ENCODE measurements around the gene EFNA1. TPM values are rescaled to one million over a fixed set of nuclear protein-coding genes. Genes with fewer than 3 reads are reported as not detected.
A peak's percentile ranks its signal among the peaks of the same experiment; 100 is the strongest.

Gene EFNA1
- total and polyA plus RNA-seq, 10 donors = 3.7 to 19.4 (median 9.1) TPM

GRCh38 chr1:155182052-155182550, 54.4 kb downstream of the EFNA1 start:
- no peaks in the 10 kb centered on the region for H3K9me3 ChIP-seq
- 90 to 95% (median 92%) methylated on average over 7 of the region's 7 CpGs for WGBS, 5 donors
- TF ChIP-seq POLR2A (IDR thresholded peaks at IDR 0.05) (no peak), CTCF (IDR thresholded peaks at IDR 0.05 in 8 of 11, conservative IDR thresholded peaks at IDR 0.05 in 3 of 11) (no peak), POLR2AphosphoS5 (IDR thresholded peaks at IDR 0.05) (no peak)
- H3K4me3 ChIP-seq = no peak overlapping the region
- H3K27me3 ChIP-seq (replicated peaks in 1 of 7) = no peaks in the 10 kb centered on the region
- H3K27ac ChIP-seq = no peak overlapping the region
- DNase-seq = no peak
- H3K4me1 ChIP-seq = peaks cover 9 to 55% (median 30%) of the 10 kb centered on the region in 6 donors
- H3K36me3 ChIP-seq = peaks cover 0 to 23% (median 0%) of the 10 kb centered on the region in 6 donors
- intact Hi-C loops (cut with DNase I; ENCODE audit: low total_unique reads) = no loop called here

GRCh38 chr1:155183775-155184221, 56.1 kb downstream of the EFNA1 start:
- Histone ChIP-seq H3K4me3 (no peak overlapping the region), H3K27me3 (replicated peaks in 1 of 7) (no peaks in the 10 kb centered on the region), H3K36me3 (peaks cover 0 to 16% (median 0%) of the 10 kb centered on the region in 6 donors), H3K27ac (peak overlapping the region in 3 of 8 donors; percentile 73 to 82 (median 74)), H3K4me1 (peaks cover 9 to 42% (median 27%) of the 10 kb centered on the region in 6 donors), H3K9me3 (no peaks in the 10 kb centered on the region)
- TF ChIP-seq POLR2AphosphoS5 (IDR thresholded peaks at IDR 0.05) (peak; percentile 54 to 75 (median 54)), POLR2A (IDR thresholded peaks at IDR 0.05) (no peak)
- DNase-seq = no peak
- 76 to 91% (median 77%) methylated on average over 17 to 20 of the region's 20 CpGs for WGBS, 5 donors
- intact Hi-C loops (cut with DNase I; ENCODE audit: low total_unique reads) = no loop called here

- H3K27ac ChIP-seq = peak overlapping the region in 5 of 8 donors; percentile 54 to 82 (median 73)
- H3K4me3 ChIP-seq = no peak overlapping the region
- no peak for TF ChIP-seq POLR2AphosphoS5 (IDR thresholded peaks at IDR 0.05)
- TF ChIP-seq CTCF (IDR thresholded peaks at IDR 0.05 in 8 of 11, conservative IDR thresholded peaks at IDR 0.05 in 3 of 11) = no peak
- no peak for TF ChIP-seq POLR2A (IDR thresholded peaks at IDR 0.05)
- peaks cover 9 to 36% (median 27%) of the 10 kb centered on the region in 6 donors for H3K4me1 ChIP-seq
- no peaks in the 10 kb centered on the region for H3K27me3 ChIP-seq (replicated peaks in 1 of 7)
- WGBS, 5 donors = 89 to 96% (median 91%) methylated on average over 4 of the region's 4 CpGs
- H3K9me3 ChIP-seq = no peaks in the 10 kb centered on the region
- no peak for DNase-seq
- intact Hi-C loops (cut with DNase I; ENCODE audit: low total_unique reads) = no loop called here
- peaks cover 0 to 12% (median 0%) of the 10 kb centered on the region in 6 donors for H3K36me3 ChIP-seq
Measured at GRCh38 chr1:155184351-155184811, 56.7 kb downstream of the EFNA1 start.

Small RNA genes within 50 kb of the gene (small RNA-seq; reads per million reads assigned to genes)
- 0 reads per million in 4 donors for gene HMGN2P18
- gene RF00019 = 0 reads per million in 4 donors

Other genes starting within 250 kb of the EFNA1 start
- 10 to 100 TPM; 12.4 to 50.6 (median 33.8) TPM for gene PMVK, start 191.2 kb upstream of the EFNA1 start, total RNA-seq
- gene PMVK, start 191.2 kb upstream of the EFNA1 start, polyA plus RNA-seq = 10 to 100 TPM; 30.3 to 68.8 (median 42.2) TPM
- 100 to 1,000 TPM in 3 of 7 donors, 10 to 100 TPM in 4; 70.2 to 125 (median 95.0) TPM for gene PBXIP1, start 171.8 kb upstream of the EFNA1 start, total RNA-seq
- gene PBXIP1, start 171.8 kb upstream of the EFNA1 start, polyA plus RNA-seq = 10 to 100 TPM; 55.5 to 75.7 (median 62.2) TPM
- gene PYGO2, start 166.1 kb upstream of the EFNA1 start, total RNA-seq = 10 to 100 TPM; 28.4 to 36.6 (median 35.5) TPM
- gene PYGO2, start 166.1 kb upstream of the EFNA1 start, polyA plus RNA-seq = 10 to 100 TPM; 19.8 to 35.7 (median 19.9) TPM
- 100 to 1,000 TPM in 4 of 7 donors, 10 to 100 TPM in 3; 63.4 to 133 (median 108) TPM for gene SHC1, start 157.1 kb upstream of the EFNA1 start, total RNA-seq
- gene SHC1, start 157.1 kb upstream of the EFNA1 start, polyA plus RNA-seq = 10 to 100 TPM; 36.8 to 49.8 (median 48.6) TPM
- 10 to 100 TPM; 15.7 to 42.5 (median 27.2) TPM for gene CKS1B, start 153.2 kb upstream of the EFNA1 start, total RNA-seq
- 10 to 100 TPM; 17.0 to 51.5 (median 43.2) TPM for gene CKS1B, start 153.2 kb upstream of the EFNA1 start, polyA plus RNA-seq
- 10 to 100 TPM; 27.1 to 35.8 (median 30.3) TPM for gene FLAD1, start 144.5 kb upstream of the EFNA1 start, total RNA-seq
- 10 to 100 TPM; 31.9 to 43.4 (median 40.1) TPM for gene FLAD1, start 144.5 kb upstream of the EFNA1 start, polyA plus RNA-seq
- gene LENEP, start 134.3 kb upstream of the EFNA1 start, total RNA-seq = under 1 TPM in 1 of 7 donors, not detected in 6; 0.60 TPM
- gene LENEP, start 134.3 kb upstream of the EFNA1 start, polyA plus RNA-seq = not detected
- gene ZBTB7B, start 125.1 kb upstream of the EFNA1 start, total RNA-seq = 10 to 100 TPM; 44.0 to 88.9 (median 68.8) TPM
- gene ZBTB7B, start 125.1 kb upstream of the EFNA1 start, polyA plus RNA-seq = 10 to 100 TPM; 11.1 to 38.6 (median 13.4) TPM
- gene DCST2, start 94.1 kb upstream of the EFNA1 start, total RNA-seq = 1 to 10 TPM in 2 of 7 donors, under 1 TPM in 4, not detected in 1; 0.54 to 4.1 (median 0.71) TPM
- gene DCST2, start 94.1 kb upstream of the EFNA1 start, polyA plus RNA-seq = 1 to 10 TPM; 1.0 to 2.1 (median 1.7) TPM
- not detected for gene DCST1, start 94.1 kb upstream of the EFNA1 start, total RNA-seq
- not detected for gene DCST1, start 94.1 kb upstream of the EFNA1 start, polyA plus RNA-seq
- 100 to 1,000 TPM in 2 of 7 donors, 10 to 100 TPM in 5; 70.8 to 205 (median 84.6) TPM for gene ADAM15, start 76.6 kb upstream of the EFNA1 start, total RNA-seq
- 100 to 1,000 TPM in 2 of 3 donors, 10 to 100 TPM in 1; 76.4 to 313 (median 286) TPM for gene ADAM15, start 76.6 kb upstream of the EFNA1 start, polyA plus RNA-seq
- 1 to 10 TPM; 4.6 to 7.7 (median 6.0) TPM for gene EFNA4, start 64.1 kb upstream of the EFNA1 start, total RNA-seq
- gene EFNA4, start 64.1 kb upstream of the EFNA1 start, polyA plus RNA-seq = 1 to 10 TPM; 7.3 to 9.5 (median 8.7) TPM
- gene EFNA3, start 49.0 kb upstream of the EFNA1 start, total RNA-seq = 1 to 10 TPM in 6 of 7 donors, not detected in 1; 1.6 to 4.3 (median 2.4) TPM
- 1 to 10 TPM; 1.4 to 2.0 (median 1.7) TPM for gene EFNA3, start 49.0 kb upstream of the EFNA1 start, polyA plus RNA-seq
- gene SLC50A1, start 8.0 kb downstream of the EFNA1 start, total RNA-seq = 10 to 100 TPM; 28.4 to 41.4 (median 38.2) TPM
- 10 to 100 TPM; 60.1 to 73.8 (median 72.5) TPM for gene SLC50A1, start 8.0 kb downstream of the EFNA1 start, polyA plus RNA-seq
- gene DPM3, start 12.7 kb downstream of the EFNA1 start, total RNA-seq = 10 to 100 TPM; 25.0 to 62.4 (median 49.9) TPM
- gene DPM3, start 12.7 kb downstream of the EFNA1 start, polyA plus RNA-seq = 100 to 1,000 TPM; 205 to 262 (median 229) TPM
- gene KRTCAP2, start 45.4 kb downstream of the EFNA1 start, total RNA-seq = 100 to 1,000 TPM; 113 to 154 (median 136) TPM
- gene KRTCAP2, start 45.4 kb downstream of the EFNA1 start, polyA plus RNA-seq = 100 to 1,000 TPM; 193 to 203 (median 200) TPM
- 1 to 10 TPM in 6 of 7 donors, under 1 TPM in 1; 0.83 to 3.6 (median 1.6) TPM for gene TRIM46, start 46.0 kb downstream of the EFNA1 start, total RNA-seq
- gene TRIM46, start 46.0 kb downstream of the EFNA1 start, polyA plus RNA-seq = under 1 TPM; 0.35 to 0.77 (median 0.46) TPM
- gene THBS3, start 80.0 kb downstream of the EFNA1 start, total RNA-seq = 10 to 100 TPM; 14.3 to 22.6 (median 20.5) TPM
- gene THBS3, start 80.0 kb downstream of the EFNA1 start, polyA plus RNA-seq = 10 to 100 TPM; 10.2 to 31.2 (median 27.7) TPM
- 10 to 100 TPM; 28.2 to 40.9 (median 33.2) TPM for gene MTX1, start 80.8 kb downstream of the EFNA1 start, total RNA-seq
- 10 to 100 TPM; 43.7 to 48.4 (median 44.5) TPM for gene MTX1, start 80.8 kb downstream of the EFNA1 start, polyA plus RNA-seq
- 10 to 100 TPM in 6 of 7 donors, 1 to 10 TPM in 1; 9.9 to 19.3 (median 15.6) TPM for gene ENTREP3, start 127.6 kb downstream of the EFNA1 start, total RNA-seq
- 10 to 100 TPM in 1 of 3 donors, 1 to 10 TPM in 2; 6.5 to 13.2 (median 9.4) TPM for gene ENTREP3, start 127.6 kb downstream of the EFNA1 start, polyA plus RNA-seq
- 10 to 100 TPM; 46.5 to 52.4 (median 49.8) TPM for gene SCAMP3, start 134.5 kb downstream of the EFNA1 start, total RNA-seq
- 10 to 100 TPM; 51.8 to 59.9 (median 53.2) TPM for gene SCAMP3, start 134.5 kb downstream of the EFNA1 start, polyA plus RNA-seq
- 10 to 100 TPM; 61.0 to 89.9 (median 71.8) TPM for gene CLK2, start 145.6 kb downstream of the EFNA1 start, total RNA-seq
- gene CLK2, start 145.6 kb downstream of the EFNA1 start, polyA plus RNA-seq = 10 to 100 TPM; 38.6 to 82.0 (median 77.4) TPM
- gene HCN3, start 149.6 kb downstream of the EFNA1 start, total RNA-seq = 1 to 10 TPM in 6 of 7 donors, under 1 TPM in 1; 0.65 to 3.3 (median 1.9) TPM
- 1 to 10 TPM in 2 of 3 donors, under 1 TPM in 1; 0.89 to 1.6 (median 1.4) TPM for gene HCN3, start 149.6 kb downstream of the EFNA1 start, polyA plus RNA-seq
- gene PKLR, start 173.6 kb downstream of the EFNA1 start, total RNA-seq = under 1 TPM in 4 of 7 donors, not detected in 3; 0.22 to 0.74 (median 0.43) TPM
- under 1 TPM in 1 of 3 donors, not detected in 2; 0.04 TPM for gene PKLR, start 173.6 kb downstream of the EFNA1 start, polyA plus RNA-seq
- 100 to 1,000 TPM in 2 of 7 donors, 10 to 100 TPM in 5; 84.5 to 118 (median 94.5) TPM for gene FDPS, start 181.0 kb downstream of the EFNA1 start, total RNA-seq
- gene FDPS, start 181.0 kb downstream of the EFNA1 start, polyA plus RNA-seq = 100 to 1,000 TPM; 111 to 134 (median 130) TPM
- 10 to 100 TPM; 11.4 to 21.1 (median 18.0) TPM for gene RUSC1, start 193.0 kb downstream of the EFNA1 start, total RNA-seq
- 10 to 100 TPM in 2 of 3 donors, 1 to 10 TPM in 1; 8.5 to 17.3 (median 10.8) TPM for gene RUSC1, start 193.0 kb downstream of the EFNA1 start, polyA plus RNA-seq